HG03103 (cell line): ENCODE results near the gene RABL6.
A peak's percentile ranks its signal among the peaks of the same experiment; 100 is the strongest.
"Not testable (repeated sequence)": the region's sequence is repeated elsewhere in the genome, so short reads cannot be mapped to it uniquely, and the experiment has no call there.

Source experiments
- ATAC-seq: cut with Tn5 transposase; IDR thresholded peaks from one replicate; pipeline ENCODE4 v1.9.1; 2021; ENCODE audit warnings: low read depth; ENCODE audit not compliant: unreplicated experiment

Gene RABL6

GRCh38 chr9:136833381-136834048 lies 25.8 kb downstream of the RABL6 start:
- ATAC-seq: not testable (repeated sequence)

GRCh38 chr9:136835162-136835931 lies 27.6 kb downstream of the RABL6 start:
- no peak for ATAC-seq

GRCh38 chr9:136835932-136836904 lies 28.5 kb downstream of the RABL6 start:
- ATAC-seq: no peak

- ATAC-seq: no peak
Observed at GRCh38 chr9:136837146-136837855, 29.6 kb downstream of the RABL6 start.

- ATAC-seq: not testable (repeated sequence)
Observed at GRCh38 chr9:136837856-136838277, 30.1 kb downstream of the RABL6 start.

- no peak for ATAC-seq
Observed at GRCh38 chr9:136838314-136839228, 30.8 kb downstream of the RABL6 start.

- no peak for ATAC-seq
Observed at GRCh38 chr9:136839229-136840139, 31.7 kb downstream of the RABL6 start.

- ATAC-seq: no peak
Observed at GRCh38 chr9:136840140-136840876, 32.6 kb downstream of the RABL6 start.

- no peak for ATAC-seq
Observed at GRCh38 chr9:136840877-136841645, 33.3 kb downstream of the RABL6 start.

- ATAC-seq: not testable (repeated sequence)
Observed at GRCh38 chr9:136841646-136842379, 34.1 kb downstream of the RABL6 start.

GRCh38 chr9:136842380-136842948 lies 34.7 kb downstream of the RABL6 start, which contains the start of gene AJM1:
Gene AJM1, plus strand, starts transcription at chr9:136842478. Its CDS starts 1,937 bp downstream, at chr9:136844415.
- ATAC-seq: peak; percentile 62

- ATAC-seq: not testable (repeated sequence)
Observed at GRCh38 chr9:136843159-136843800, 35.5 kb downstream of the RABL6 start.

- not testable (repeated sequence) for ATAC-seq
Observed at GRCh38 chr9:136843801-136844740, 36.3 kb downstream of the RABL6 start.
